K562 (cell line): ENCODE measurements around the gene CC2D1A. TPM values are rescaled to one million over a fixed set of nuclear protein-coding genes. Genes with fewer than 3 reads are reported as not detected.

Experiments
- ATAC-seq: fragments of 200-7000 bp; cut with Tn5 transposase; 3 replicates; pipeline ENCODE4 v1.9.1; 2020; ENCODE audit warnings: moderate library complexity
- BruUV-seq: library from RNA; stranded (reverse); fragments of 400-500 nt; replicated peaks from 2 replicates; lab custom pipeline; 2021; lab: Mats Ljungman, UMichigan
- CTCF ChIA-PET: fragments of 300-600 bp; formaldehyde crosslinking; extraction: SDS; loops from one replicate; lab custom pipeline; 2021; ENCODE audit warnings: low intra/inter-chr PET ratio; lab: Yijun Ruan, JAX
- POLR2A ChIA-PET: fragments of 300-600, 350-650 bp; sonication (Branson Sonifier 250); formaldehyde crosslinking; extraction: SDS; loops from one replicate; lab custom pipeline; 2021; ENCODE audit warnings: antibody characterized with exemption, inconsistent platforms; lab: Yijun Ruan, JAX
- DNase-seq, 4 experiments: peaks; one replicate each; pipeline versions ENCODE4 v3.0.0 to v3.0.0-alpha.2; 2011 to 2018; ENCODE audit warnings: low spot score in 3 of 4, mixed read lengths in 3 of 4; ENCODE audit errors: extremely low read depth in 1 of 4
- FAIRE-seq: peaks from 2 replicates; lab custom pipeline; 2011; peaks lifted over from hg19 to GRCh38; lab: Jason Lieb, UNC
- H2AFZ ChIP-seq: 2 replicates; pipeline ENCODE4 v1.6.0; 2011; ENCODE audit warnings: low read depth, low read length, control low read depth, inconsistent platforms
- H3K27ac ChIP-seq: fragments of 200-600 bp; 3 replicates; pipeline ENCODE4 v1.8.0; 2011; ENCODE audit warnings: low read depth, mild to moderate bottlenecking, control low read depth, inconsistent platforms, low read length, moderate library complexity, mixed read lengths; ENCODE audit errors: extremely low read depth
- H3K27me3 ChIP-seq, 2 experiments: fragments of 300-600 bp in 1 of 2; 2 replicates in 1 of 2; 3 replicates in 1 of 2; pipeline versions ENCODE4 v1.6.0 to v1.8.0; 2011; ENCODE audit warnings: inconsistent platforms in 2 of 2, low read length in 2 of 2, mild to moderate bottlenecking in 1 of 2, mixed read lengths in 1 of 2, moderate library complexity in 1 of 2; ENCODE audit not compliant: control insufficient read depth in 2 of 2, insufficient read depth in 2 of 2
- H3K36me3 ChIP-seq: fragments of 300-600 bp; 3 replicates; pipeline ENCODE4 v1.8.0; 2011; ENCODE audit warnings: mild to moderate bottlenecking, low read length, inconsistent platforms; ENCODE audit not compliant: control insufficient read depth, insufficient read depth
- H3K4me1 ChIP-seq, 2 experiments: fragments of 200-600 bp in 1 of 2; replicated peaks in 1 of 2; 2 replicates in 1 of 2; 3 replicates in 1 of 2; pipeline versions ENCODE4 v1.5.1 to v1.8.0; 2011; ENCODE audit warnings: inconsistent platforms in 2 of 2, low read length in 2 of 2, mild to moderate bottlenecking in 1 of 2, mixed read lengths in 1 of 2, moderate library complexity in 1 of 2; ENCODE audit not compliant: control insufficient read depth in 2 of 2, insufficient read depth in 2 of 2
- H3K4me2 ChIP-seq: 2 replicates; pipeline ENCODE4 v1.6.1; 2011; ENCODE audit warnings: low read length, control low read depth, inconsistent platforms, mixed read lengths; ENCODE audit not compliant: insufficient read depth
- H3K4me3 ChIP-seq: fragments of 200-600 bp; sonication (generic), shearing (Covaris generic); 2 replicates; pipeline ENCODE4 v1.5.1; 2016; ENCODE audit warnings: control low read depth, inconsistent platforms
- H3K79me2 ChIP-seq: fragments of 200-600 bp; 3 replicates; pipeline ENCODE4 v1.8.0; 2011; ENCODE audit warnings: low read length, inconsistent platforms; ENCODE audit not compliant: control insufficient read depth, insufficient read depth
- H3K9ac ChIP-seq, 2 experiments: 2 replicates each; pipeline versions ENCODE4 v1.6.0 to v1.6.1; 2011; ENCODE audit warnings: low read depth in 2 of 2, low read length in 2 of 2, control low read depth in 1 of 2, inconsistent platforms in 1 of 2, mild to moderate bottlenecking in 1 of 2, mixed read lengths in 1 of 2; ENCODE audit not compliant: insufficient read depth in 1 of 2
- H3K9me1 ChIP-seq: one replicate; pipeline ENCODE4 v1.6.0; 2011; ENCODE audit warnings: inconsistent platforms, mild to moderate bottlenecking, low read length, moderate library complexity; ENCODE audit not compliant: control insufficient read depth, insufficient read depth
- H3K9me3 ChIP-seq: replicated peaks from 2 replicates; pipeline ENCODE4 v1.5.1; 2011; ENCODE audit warnings: low read depth, low read length, inconsistent platforms; ENCODE audit not compliant: control insufficient read depth, insufficient read depth
- H4K20me1 ChIP-seq: replicated peaks from 2 replicates; pipeline ENCODE4 v1.6.1; 2011; ENCODE audit warnings: low read length, inconsistent platforms, mixed read lengths; ENCODE audit not compliant: control insufficient read depth, insufficient read depth
- BRCA1 ChIP-seq, 2 experiments: fragments of 450-650 bp in 1 of 2; sonication (generic) in 1 of 2; formaldehyde crosslinking in 1 of 2; IDR thresholded peaks; 2 replicates each; pipeline versions ENCODE4 v1.5.0 to v1.6.1; 2017 to 2020; ENCODE audit warnings: mild to moderate bottlenecking in 1 of 2, missing genetic modification reagents in 1 of 2
- EP400 ChIP-seq: fragments of 450-650 bp; IDR thresholded peaks from 2 replicates; pipeline ENCODE4 v1.6.1; 2017; ENCODE audit warnings: antibody characterized with exemption, mild to moderate bottlenecking, moderate library complexity
- PTTG1 ChIP-seq: fragments of 450-650 bp; IDR thresholded peaks from 2 replicates; pipeline ENCODE4 v1.6.1; 2016; ENCODE audit warnings: low read depth, mild to moderate bottlenecking, missing genetic modification characterization, missing compliant biosample characterization
- TEAD2 ChIP-seq: fragments of 450-650 bp; IDR thresholded peaks from 2 replicates; pipeline ENCODE4 v1.6.1; 2016; ENCODE audit warnings: missing genetic modification characterization, control low read depth, missing compliant biosample characterization
- XRCC5 ChIP-seq: fragments of 200-400 bp; formaldehyde crosslinking; IDR thresholded peaks from 2 replicates; pipeline ENCODE4 v1.6.1; 2017; ENCODE audit warnings: low read depth, mild to moderate bottlenecking, low read length
- ZBTB34 ChIP-seq: fragments of 250-450 bp; sonication (Bioruptor Pico); IDR thresholded peaks from 2 replicates; pipeline ENCODE4 v1.8.0; 2021; ENCODE audit warnings: mild to moderate bottlenecking, moderate library complexity
- WGBS: fragments of 100-300 bp; shearing (Covaris generic); methylation state at CpG from one replicate; pipeline ENCODE4 v1.1.6; 2016; ENCODE audit warnings: low coverage, mixed read lengths; ENCODE audit not compliant: insufficient coverage; ENCODE audit errors: missing lambda C conversion rate; 5-methylcytosine and 5-hydroxymethylcytosine counted together
- in situ Hi-C: fragments of 300-500 bp; cut with MboI; formaldehyde crosslinking; loops from 4 replicates; pipeline ENCODE4 v1.15.0; 2018; ENCODE audit warnings: inconsistent platforms, mixed read lengths
- intact Hi-C: fragments of 100-400 bp; cut with micrococcal nuclease; formaldehyde crosslinking; loops from 2 replicates; pipeline ENCODE4 v1.14.2; 2022
- polyA plus RNA-seq, 8 experiments: library from polyadenylated mRNA; depleted of rRNA in 4 of 8; stranded (reverse) in 5 of 8; unstranded in 3 of 8; fragments of >200 nt; fragmentation: Nextera tagmentation in 2 of 8; fragmentation: Illumina TruSeq in 1 of 8; extraction: Ambion mirVana in 2 of 8; extraction: Trizol in 1 of 8; gene quantifications; 2 replicates each; pipeline versions ENCODE4 v1.2.1 to v1.2.3, GENCODE V29; 2011 to 2014; ENCODE audit warnings: inconsistent platforms in 1 of 8, missing spikeins in 1 of 8
- total RNA-seq, 7 experiments: library from RNA; depleted of rRNA in 6 of 7; stranded (reverse); fragments of >200 nt in 6 of 7; fragmentation: Illumina TruSeq in 2 of 7; extraction: Trizol in 2 of 7; gene quantifications; 2 replicates each; pipeline versions ENCODE4 v1.2.1 to v1.2.3, GENCODE V29; 2011 to 2021; ENCODE audit warnings: low replicate concordance in 1 of 7

CC2D1A gene
- total and polyA plus RNA-seq, 9 of the 15 experiments (the other 6 are each of a cell fraction or from before 2014, with no cell fraction given) = 0.32 to 31.0 (median 12.9) TPM

GRCh38 chr19:13899393-13899792, 6.6 kb upstream of the CC2D1A start:
- ChIA-PET CTCF (no interaction called here), POLR2A (interaction anchor here (1.0 kb wide), 1 partner anchor 182 kb away, joined by 3 read pairs; no protein-coding TSS in a partner anchor)
- no peak overlapping the region for H2AFZ ChIP-seq
- H3K4me3 ChIP-seq = no peak overlapping the region
- DNase-seq (no peak), FAIRE-seq (no peak), ATAC-seq (no peak)
- in situ Hi-C loops = no loop called here
- H3K27me3 ChIP-seq = no peaks in the 10 kb centered on the region
- BruUV-seq = no TSS peak
- H3K9me1 ChIP-seq = no peaks in the 10 kb centered on the region
- H4K20me1 ChIP-seq = no peaks in the 10 kb centered on the region
- H3K79me2 ChIP-seq = no peaks in the 10 kb centered on the region
- H3K4me2 ChIP-seq = no peak overlapping the region
- WGBS = 71% methylated on average over 10 of the region's 10 CpGs
- H3K9me3 ChIP-seq = no peaks in the 10 kb centered on the region
- intact Hi-C loops = no loop called here
- no peak overlapping the region for H3K27ac ChIP-seq
- peaks cover 14 to 27% of the 10 kb centered on the region in 2 experiments; a peak in 4 of 5 replicates for H3K4me1 ChIP-seq
- no peaks in the 10 kb centered on the region for H3K36me3 ChIP-seq
- TF ChIP-seq BRCA1 (IDR thresholded peaks at IDR 0.05) = no peak
- TF ChIP-seq BRCA1 (CRISPR knock-in tag; IDR thresholded peaks at IDR 0.05) = 0 out of 2 replicates have a peak, but pooled peaks have one; percentile 35
- TF ChIP-seq TEAD2 (tag) = no peak
- no peak overlapping the region for H3K9ac ChIP-seq

- Histone ChIP-seq H3K9ac (peak overlapping the region in 1 of 2 experiments; percentile 81; a peak in 1 of 4 replicates), H3K9me1 (no peaks in the 10 kb centered on the region), H4K20me1 (no peaks in the 10 kb centered on the region), H3K4me2 (no peak overlapping the region), H3K27me3 (no peaks in the 10 kb centered on the region), H3K9me3 (no peaks in the 10 kb centered on the region), H3K36me3 (no peaks in the 10 kb centered on the region), H3K27ac (no peak overlapping the region), H3K79me2 (no peaks in the 10 kb centered on the region), H3K4me1 (peaks cover 14 to 28% of the 10 kb centered on the region in 2 experiments; a peak in 4 of 5 replicates), H3K4me3 (no peak overlapping the region), H2AFZ (no peak overlapping the region)
- intact Hi-C loops (no loop called here), in situ Hi-C loops (no loop called here)
- POLR2A ChIA-PET = interaction anchor here (0.6 to 1.1 kb wide), 2 partner anchors 11 to 174 kb away, joined by 4 to 6 read pairs; no protein-coding TSS in a partner anchor
- FAIRE-seq (no peak), DNase-seq (no peak), ATAC-seq (no peak; the same call in 2 of the 3 replicates)
- BruUV-seq = no TSS peak
- TF ChIP-seq XRCC5 = no peak
- no peak for TF ChIP-seq ZBTB34 (CRISPR knock-in tag)
- TF ChIP-seq EP400 = no peak
- no peak for TF ChIP-seq PTTG1
- CTCF ChIA-PET = no interaction called here
- 48% methylated on average over 5 of the region's 5 CpGs for WGBS
Measured at GRCh38 chr19:13899912-13900584, 6.0 kb upstream of the CC2D1A start.
